Measurements from ENCODE around the gene RPS21.

- TF ChIP-seq CTCF (IDR thresholded peaks at IDR 0.05) (no peak), POLR2AphosphoS5 (IDR thresholded peaks at IDR 0.05; ENCODE audit: low read depth, low read length) (no peak), REST (IDR thresholded peaks at IDR 0.05; ENCODE audit: insufficient read depth in 1 of 2, low read depth in 2 of 2, low read length in 1 of 2) (no peak), TCF7L2 (IDR thresholded peaks at IDR 0.05; ENCODE audit: low read depth, low read length) (no peak), SIN3A (IDR thresholded peaks at IDR 0.05; ENCODE audit: borderline replicate concordance, insufficient read depth, low read depth, low read length) (no peak)
Measured at GRCh38 chr20:62371588-62372041, 15.3 kb upstream of the RPS21 start.
